Activated CD8-positive, alpha-beta memory T cell treated with anti-CD3 and anti-CD28 coated beads, Interleukin-2, amount 50 U/mL, for 24 hours (primary cell): ENCODE data around the gene VPS39.
"Not testable (repeated sequence)": the region's sequence is repeated elsewhere in the genome, so short reads cannot be mapped to it uniquely, and the experiment has no call there.

Experiments
- DNase-seq: peaks from one replicate; pipeline ENCODE4 v3.0.0-alpha.2; 2020; ENCODE audit errors: extremely low read depth

The VPS39 gene

GRCh38 chr15:42207674-42208579 is at the start of gene VPS39:
Gene VPS39, minus strand, starts transcription at chr15:42208304. Its CDS starts 151 bp downstream, at chr15:42208153.
- DNase-seq = peak; percentile 62

- DNase-seq = no peak
Observed at GRCh38 chr15:42253300-42253699, 45.2 kb upstream of the VPS39 start.

GRCh38 chr15:42240823-42241222 is 32.7 kb upstream of the VPS39 start:
- DNase-seq = no peak

- DNase-seq = no peak
Observed at GRCh38 chr15:42239528-42240182, 31.6 kb upstream of the VPS39 start.

- no peak for DNase-seq
Observed at GRCh38 chr15:42233107-42233506, 25.0 kb upstream of the VPS39 start.

- DNase-seq = no peak
Observed at GRCh38 chr15:42232606-42233005, 24.5 kb upstream of the VPS39 start.

- no peak for DNase-seq
Observed at GRCh38 chr15:42231088-42231487, 23.0 kb upstream of the VPS39 start.

- not testable (repeated sequence) for DNase-seq
Observed at GRCh38 chr15:42228981-42229380, 20.9 kb upstream of the VPS39 start.

GRCh38 chr15:42228036-42228435 is 19.9 kb upstream of the VPS39 start:
- DNase-seq = no peak

GRCh38 chr15:42226648-42227047 is 18.5 kb upstream of the VPS39 start:
- DNase-seq = no peak

GRCh38 chr15:42220216-42220615 is 12.1 kb upstream of the VPS39 start:
- no peak for DNase-seq

GRCh38 chr15:42218953-42219592 is 11.0 kb upstream of the VPS39 start:
- DNase-seq = no peak

- no peak for DNase-seq
Observed at GRCh38 chr15:42217568-42217967, 9.5 kb upstream of the VPS39 start.

GRCh38 chr15:42215913-42216829 is 8.1 kb upstream of the VPS39 start:
- no peak for DNase-seq

- no peak for DNase-seq
Observed at GRCh38 chr15:42214600-42214999, 6.5 kb upstream of the VPS39 start.

GRCh38 chr15:42213511-42213910 is 5.4 kb upstream of the VPS39 start:
- DNase-seq = no peak

GRCh38 chr15:42210696-42211095 is 2.6 kb upstream of the VPS39 start:
- no peak for DNase-seq

- DNase-seq = no peak
Observed at GRCh38 chr15:42206406-42206805, 1.7 kb downstream of the VPS39 start.

GRCh38 chr15:42203891-42204290 is 4.2 kb downstream of the VPS39 start:
- DNase-seq = no peak

GRCh38 chr15:42202653-42203052 is 5.5 kb downstream of the VPS39 start:
- no peak for DNase-seq

GRCh38 chr15:42201801-42202200 is 6.3 kb downstream of the VPS39 start:
- no peak for DNase-seq

GRCh38 chr15:42199126-42199525 is 9.0 kb downstream of the VPS39 start:
- no peak for DNase-seq
